Measurements from ENCODE around the gene NFE2L2.

Gene NFE2L2

GRCh38 chr2:177261116-177262060, 3.1 kb downstream of the NFE2L2 start:
- no peak for DNase-seq (ENCODE audit: low read depth)
- H3K4me3 ChIP-seq (ENCODE audit: low read depth, low read length), result peak overlapping the region; percentile 81
- in situ Hi-C loops (cut with HindIII; ENCODE audit: low sequenced_read_pairs), result loop anchor here (5.0 kb wide), 1 partner anchor 94 kb away; no protein-coding TSS in a partner anchor
- no peak for TF ChIP-seq CTCF (IDR thresholded peaks at IDR 0.05; ENCODE audit: low read depth, low read length, missing control alignments)

- no peak for TF ChIP-seq CTCF (IDR thresholded peaks at IDR 0.05; ENCODE audit: low read depth, low read length, missing control alignments)
- H3K4me3 ChIP-seq (ENCODE audit: low read depth, low read length), result peak overlapping the region; percentile 81
- DNase-seq (ENCODE audit: low read depth), result no peak
- in situ Hi-C loops (cut with HindIII; ENCODE audit: low sequenced_read_pairs), result loop anchor here (5.0 kb wide), 1 partner anchor 93 kb away; no protein-coding TSS in a partner anchor
Measured at GRCh38 chr2:177260379-177260778, 4.1 kb downstream of the NFE2L2 start.

GRCh38 chr2:177258059-177258458, 6.5 kb downstream of the NFE2L2 start:
- DNase-seq (ENCODE audit: low read depth), result no peak
- in situ Hi-C loops (cut with HindIII; ENCODE audit: low sequenced_read_pairs), result no loop called here
- no peak for TF ChIP-seq CTCF (IDR thresholded peaks at IDR 0.05; ENCODE audit: low read depth, low read length, missing control alignments)
- no peak overlapping the region for H3K4me3 ChIP-seq (ENCODE audit: low read depth, low read length)

GRCh38 chr2:177257471-177257870, 7.1 kb downstream of the NFE2L2 start:
- no peak overlapping the region for H3K4me3 ChIP-seq (ENCODE audit: low read depth, low read length)
- no peak for DNase-seq (ENCODE audit: low read depth)
- no peak for TF ChIP-seq CTCF (IDR thresholded peaks at IDR 0.05; ENCODE audit: low read depth, low read length, missing control alignments)
- in situ Hi-C loops (cut with HindIII; ENCODE audit: low sequenced_read_pairs), result no loop called here

- TF ChIP-seq CTCF (IDR thresholded peaks at IDR 0.05; ENCODE audit: low read depth, low read length, missing control alignments), result no peak
- DNase-seq (ENCODE audit: low read depth), result no peak
- H3K4me3 ChIP-seq (ENCODE audit: low read depth, low read length), result no peak overlapping the region
- in situ Hi-C loops (cut with HindIII; ENCODE audit: low sequenced_read_pairs), result no loop called here
Measured at GRCh38 chr2:177256695-177257094, 7.8 kb downstream of the NFE2L2 start.

GRCh38 chr2:177256026-177256425, 8.5 kb downstream of the NFE2L2 start:
- no peak for DNase-seq (ENCODE audit: low read depth)
- in situ Hi-C loops (cut with HindIII; ENCODE audit: low sequenced_read_pairs), result no loop called here
- no peak overlapping the region for H3K4me3 ChIP-seq (ENCODE audit: low read depth, low read length)
- no peak for TF ChIP-seq CTCF (IDR thresholded peaks at IDR 0.05; ENCODE audit: low read depth, low read length, missing control alignments)
